SKM-1 (cell line): ENCODE results near the gene TRIM58.

ENCODE experiments used
- DNase-seq: peaks from one replicate; lab custom pipeline; 2025; ENCODE audit not compliant: unreplicated experiment; lab: John Stamatoyannopoulos, UW

The TRIM58 gene, protein sequence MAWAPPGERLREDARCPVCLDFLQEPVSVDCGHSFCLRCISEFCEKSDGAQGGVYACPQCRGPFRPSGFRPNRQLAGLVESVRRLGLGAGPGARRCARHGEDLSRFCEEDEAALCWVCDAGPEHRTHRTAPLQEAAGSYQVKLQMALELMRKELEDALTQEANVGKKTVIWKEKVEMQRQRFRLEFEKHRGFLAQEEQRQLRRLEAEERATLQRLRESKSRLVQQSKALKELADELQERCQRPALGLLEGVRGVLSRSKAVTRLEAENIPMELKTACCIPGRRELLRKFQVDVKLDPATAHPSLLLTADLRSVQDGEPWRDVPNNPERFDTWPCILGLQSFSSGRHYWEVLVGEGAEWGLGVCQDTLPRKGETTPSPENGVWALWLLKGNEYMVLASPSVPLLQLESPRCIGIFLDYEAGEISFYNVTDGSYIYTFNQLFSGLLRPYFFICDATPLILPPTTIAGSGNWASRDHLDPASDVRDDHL

DNA sequence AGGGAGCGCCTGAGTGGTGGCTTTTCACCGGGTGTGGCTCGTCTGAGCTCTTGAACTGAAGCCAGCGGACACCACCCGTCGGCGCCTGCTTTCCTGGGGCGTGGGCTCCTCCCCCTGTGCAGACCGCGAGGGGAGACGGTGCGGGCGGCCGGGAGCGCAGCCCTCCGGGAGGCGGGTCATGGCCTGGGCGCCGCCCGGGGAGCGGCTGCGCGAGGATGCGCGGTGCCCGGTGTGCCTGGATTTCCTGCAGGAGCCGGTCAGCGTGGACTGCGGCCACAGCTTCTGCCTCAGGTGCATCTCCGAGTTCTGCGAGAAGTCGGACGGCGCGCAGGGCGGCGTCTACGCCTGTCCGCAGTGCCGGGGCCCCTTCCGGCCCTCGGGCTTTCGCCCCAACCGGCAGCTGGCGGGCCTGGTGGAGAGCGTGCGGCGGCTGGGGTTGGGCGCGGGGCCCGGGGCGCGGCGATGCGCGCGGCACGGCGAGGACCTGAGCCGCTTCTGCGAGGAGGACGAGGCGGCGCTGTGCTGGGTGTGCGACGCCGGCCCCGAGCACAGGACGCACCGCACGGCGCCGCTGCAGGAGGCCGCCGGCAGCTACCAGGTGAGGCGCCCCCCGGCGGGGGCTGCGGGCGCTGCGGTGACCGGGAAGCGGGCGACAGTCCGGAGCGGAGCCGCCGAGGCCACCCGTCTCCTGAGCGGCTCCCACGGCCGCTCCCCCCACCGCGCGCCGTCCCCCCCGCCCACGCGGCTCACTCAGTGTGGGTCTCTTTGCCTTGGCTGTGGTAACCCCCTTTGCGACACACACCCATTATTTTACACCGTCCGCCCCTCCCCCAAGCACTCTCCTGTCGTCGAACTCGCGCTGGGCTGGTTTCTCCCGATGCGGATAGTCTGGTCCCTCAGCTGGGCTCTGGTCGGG lies at the start of gene TRIM58:
Gene TRIM58, plus strand, starts transcription at position 119 of the 916 bp plus-strand sequence. Its CDS starts 60 bp downstream, at position 179.
- peak; percentile 82 for DNase-seq

DNA sequence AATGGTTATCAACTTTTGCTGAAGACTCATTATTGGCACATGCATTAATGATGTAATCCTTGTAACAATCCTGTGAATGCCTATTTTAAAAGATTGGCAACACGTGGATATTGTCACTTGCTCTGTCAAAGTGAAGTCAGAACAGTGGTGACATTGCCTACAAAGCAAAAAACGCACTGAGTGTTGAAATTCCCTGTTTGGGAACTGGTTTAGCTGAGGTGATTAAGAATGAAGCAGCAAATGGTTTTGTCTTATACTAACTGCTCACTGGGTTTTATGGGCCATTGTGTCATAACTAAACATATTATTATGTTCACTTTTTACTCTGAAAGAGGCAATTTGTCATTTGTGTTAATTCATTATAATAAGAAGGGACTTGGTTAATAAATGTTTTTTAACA lies 44.4 kb upstream of the TRIM58 start:
- DNase-seq: no peak

DNA sequence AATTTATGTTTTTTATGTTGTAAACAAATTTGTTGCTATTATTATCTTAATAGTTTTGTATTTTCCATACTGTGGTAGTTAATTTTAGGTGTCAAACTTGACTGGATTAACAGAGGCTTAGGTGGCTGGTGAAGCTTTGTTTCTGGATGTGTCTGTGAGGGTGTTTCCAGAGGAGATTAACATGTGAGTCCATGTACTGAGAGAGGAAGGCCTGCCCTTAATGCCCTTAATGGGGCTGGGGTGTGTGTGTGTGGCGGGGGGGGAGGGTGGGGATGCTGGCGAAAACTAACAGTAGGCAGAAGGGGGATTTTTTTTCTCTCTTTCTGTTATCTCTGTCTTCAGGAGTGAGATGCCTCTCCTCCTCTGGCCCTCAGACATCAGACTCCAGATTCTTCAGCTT lies 34.9 kb upstream of the TRIM58 start:
- no peak for DNase-seq

DNA sequence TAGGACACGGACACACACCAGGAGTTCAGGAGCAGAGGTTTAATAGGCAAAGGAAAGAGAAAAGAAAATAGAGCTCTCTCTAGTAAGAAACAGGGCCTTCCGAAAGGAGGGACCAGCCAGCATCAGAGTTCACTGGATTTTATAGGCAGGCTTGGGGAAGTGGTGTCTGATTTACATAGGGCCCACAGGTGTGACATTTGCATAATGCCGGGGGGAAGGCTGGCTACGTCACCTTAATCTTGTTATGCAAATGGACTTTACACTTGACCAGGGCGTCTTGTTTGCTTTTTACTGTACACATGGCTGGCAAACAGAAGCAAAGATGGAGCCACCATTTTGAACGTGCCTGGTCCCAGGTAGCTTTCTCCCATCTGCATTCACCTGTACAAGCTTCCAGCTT lies 33.0 kb upstream of the TRIM58 start, which contains the start of gene OR14A16:
Gene OR14A16, minus strand, starts transcription at position 97 of the 400 bp plus-strand sequence. CDS start 8,390 bp downstream, outside the sequence.
- no peak for DNase-seq

DNA sequence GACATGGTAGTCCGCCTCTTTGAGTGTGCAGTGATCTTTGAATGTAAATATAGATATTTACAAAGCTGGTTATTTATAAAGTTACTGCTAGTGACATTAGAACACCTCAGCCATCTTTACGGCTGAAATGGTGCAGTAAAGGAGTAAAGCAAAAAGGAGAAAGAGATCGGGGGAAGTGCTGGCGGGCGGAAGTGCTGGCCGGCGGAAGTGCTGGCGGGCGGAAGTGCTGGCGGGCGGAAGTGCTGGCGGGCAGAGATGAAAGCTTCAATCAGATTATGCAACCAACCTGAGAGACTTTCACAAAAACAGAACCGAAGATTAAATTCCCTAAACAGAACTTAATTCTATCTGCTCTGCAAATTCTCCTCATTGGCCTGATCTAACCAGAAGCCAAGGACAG lies 31.6 kb upstream of the TRIM58 start:
- DNase-seq: no peak

DNA sequence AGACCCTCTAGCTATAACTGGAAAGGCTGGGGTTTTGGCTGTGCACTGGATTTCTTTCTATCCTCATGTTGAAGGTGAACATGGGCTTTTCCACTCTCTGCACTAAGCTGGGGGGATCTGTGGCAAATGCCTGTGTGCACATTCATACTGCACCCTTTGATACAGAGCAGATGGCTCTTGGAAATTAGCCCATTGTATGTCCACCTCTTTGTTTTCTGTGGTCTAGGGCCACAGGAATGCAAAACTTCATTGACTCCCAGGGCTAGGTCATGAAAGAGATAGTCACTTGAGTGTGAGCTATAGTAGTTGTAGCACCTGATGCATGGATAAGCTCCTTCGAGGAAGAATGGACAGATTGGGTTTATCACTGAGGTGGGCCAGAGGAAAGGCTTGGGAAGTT lies 27.3 kb upstream of the TRIM58 start:
- no peak for DNase-seq

DNA sequence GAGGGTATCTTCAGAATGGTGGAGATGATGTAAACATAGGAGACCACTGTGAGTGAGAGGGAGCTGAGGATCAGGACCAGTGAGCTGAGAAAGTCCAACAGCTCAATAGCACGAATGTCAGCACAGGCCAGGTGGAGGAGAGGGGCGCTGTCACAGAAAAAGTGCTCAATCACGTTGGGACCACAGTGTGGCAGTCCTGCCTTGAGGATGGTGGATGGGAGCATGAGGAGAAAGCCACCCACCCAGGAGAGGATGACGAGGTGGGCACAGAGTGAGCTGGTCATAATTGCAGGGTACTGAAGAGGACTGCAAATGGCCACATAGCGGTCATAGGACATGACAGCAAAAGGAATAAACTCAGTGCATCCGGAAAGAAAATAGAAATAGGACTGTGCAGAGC lies 23.4 kb upstream of the TRIM58 start:
- no peak for DNase-seq

DNA sequence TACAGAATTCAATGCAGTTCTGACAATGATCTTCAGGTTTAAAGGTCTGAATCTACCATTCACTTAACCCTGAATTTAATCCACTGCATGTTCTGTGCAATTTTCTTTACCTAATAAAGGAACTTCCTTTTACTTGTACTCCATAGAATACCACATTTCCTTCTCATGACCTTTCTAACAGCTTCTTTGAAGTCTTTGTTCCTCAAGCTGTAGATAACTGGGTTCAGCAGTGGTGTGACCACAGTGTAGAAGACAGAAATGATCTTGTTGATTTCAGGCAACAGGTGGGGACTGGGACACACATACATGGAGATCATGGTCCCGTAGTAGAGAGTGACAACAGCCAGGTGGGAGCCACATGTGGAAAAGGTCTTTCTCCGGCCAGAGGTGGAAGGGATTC lies 16.2 kb upstream of the TRIM58 start:
- DNase-seq: peak; percentile 44

DNA sequence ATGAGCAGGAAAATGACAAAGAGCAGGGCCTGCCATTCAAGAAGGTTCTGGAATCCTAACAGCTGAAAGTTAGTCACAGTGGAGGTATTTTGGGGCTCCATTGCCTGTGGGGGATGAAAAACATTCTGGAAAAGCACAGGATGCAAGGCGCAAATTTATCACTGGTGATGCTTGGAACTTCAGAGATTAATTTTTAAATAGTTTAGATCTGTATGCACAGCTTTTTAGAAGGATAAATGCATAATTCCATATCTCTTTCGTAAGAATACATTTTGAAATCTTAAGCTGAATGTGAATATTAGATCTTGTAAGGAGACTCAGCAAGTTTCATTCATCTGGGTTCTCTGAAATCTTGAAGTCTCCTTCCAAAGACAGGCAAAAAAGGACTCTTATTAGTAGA lies 15.2 kb upstream of the TRIM58 start, which contains the start of gene OR11L1:
Gene OR11L1, minus strand, starts transcription at position 101 of the 400 bp plus-strand sequence. Its CDS starts 0 bp downstream, at position 101.
- no peak for DNase-seq

DNA sequence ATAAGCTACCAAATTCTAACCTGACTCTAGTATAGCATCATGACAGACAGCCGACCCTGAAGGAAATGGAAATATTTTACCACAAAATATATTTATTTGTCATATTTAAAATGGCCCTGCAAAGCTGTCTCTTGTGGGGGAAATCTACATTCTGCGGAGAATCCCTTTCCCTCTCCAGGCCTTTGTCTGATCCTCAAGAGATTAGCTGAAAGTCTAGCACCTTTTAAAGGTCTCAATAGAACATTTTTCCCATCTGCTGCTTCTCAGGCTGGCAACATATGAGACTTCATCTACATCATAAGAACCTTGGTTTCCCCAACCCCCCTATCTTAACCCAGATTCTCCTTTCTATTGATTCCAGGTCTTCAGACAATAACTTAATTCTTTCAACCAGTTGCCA lies 13.6 kb upstream of the TRIM58 start:
- no peak for DNase-seq

DNA sequence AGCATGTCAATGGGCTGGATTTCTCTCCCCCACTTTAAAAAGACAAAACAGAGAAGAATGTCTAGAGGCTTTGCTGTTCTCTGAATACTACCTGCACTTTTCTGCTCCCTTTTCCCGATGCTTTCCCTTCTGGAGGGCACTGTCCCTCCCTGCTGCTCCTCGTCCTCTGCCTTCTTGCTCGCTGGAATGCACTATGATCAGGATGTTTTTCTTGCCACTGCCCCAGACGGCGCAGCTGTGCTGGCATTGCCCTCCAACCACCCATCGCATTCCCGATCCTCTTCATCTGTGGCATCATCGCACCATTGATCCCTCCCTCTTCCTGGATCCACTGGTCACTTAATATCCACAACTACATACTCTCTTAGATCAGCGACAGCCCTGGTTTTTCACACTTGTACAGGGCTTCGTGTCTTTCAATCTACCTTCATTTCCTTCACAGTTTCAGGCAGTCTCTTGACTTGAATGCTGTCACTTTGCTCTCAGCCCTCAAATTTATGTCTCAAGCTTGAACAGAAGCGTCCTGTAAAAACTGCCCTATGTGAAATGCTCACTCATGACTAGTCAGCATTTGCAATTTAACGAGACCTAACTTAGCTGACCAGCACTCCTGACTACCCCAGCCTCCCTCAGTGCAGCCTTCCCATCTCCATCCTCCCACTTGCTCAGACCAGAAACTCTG lies 11.8 kb upstream of the TRIM58 start:
- DNase-seq: no peak

DNA sequence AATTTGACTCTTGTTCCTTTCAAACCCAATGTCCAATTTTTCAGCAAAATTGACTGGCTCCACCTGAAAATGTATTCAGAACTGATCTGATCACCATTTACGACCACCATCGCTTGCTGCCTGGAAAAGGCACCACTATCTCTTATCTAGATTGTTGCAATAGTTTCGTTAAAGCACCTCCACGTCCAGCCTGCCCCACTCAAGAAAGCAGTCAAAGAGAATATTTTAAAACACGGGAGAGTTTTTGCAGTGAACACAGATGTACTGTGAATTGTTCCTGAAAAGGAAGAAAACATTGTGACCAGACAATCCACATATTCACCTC lies 11.3 kb upstream of the TRIM58 start:
- DNase-seq: no peak

DNA sequence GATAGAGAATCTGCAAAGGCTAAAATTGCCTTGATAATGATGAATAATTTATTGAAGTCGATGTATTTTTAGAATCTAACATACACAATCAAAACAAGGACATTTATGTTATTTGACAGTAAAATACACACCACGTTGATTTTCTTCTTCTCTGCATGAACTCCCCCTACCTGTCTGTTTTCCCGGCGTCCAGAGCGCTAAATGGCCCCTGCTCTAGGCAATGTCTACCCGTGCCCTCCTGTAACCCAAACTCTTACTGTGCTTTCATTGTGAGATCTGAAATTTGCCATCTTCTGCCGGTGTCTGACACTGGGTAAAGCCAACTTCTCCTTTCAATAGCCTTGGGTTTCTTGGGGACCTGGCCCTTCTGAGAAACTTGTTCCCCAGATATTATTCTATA lies 8.6 kb upstream of the TRIM58 start:
- DNase-seq: no peak

DNA sequence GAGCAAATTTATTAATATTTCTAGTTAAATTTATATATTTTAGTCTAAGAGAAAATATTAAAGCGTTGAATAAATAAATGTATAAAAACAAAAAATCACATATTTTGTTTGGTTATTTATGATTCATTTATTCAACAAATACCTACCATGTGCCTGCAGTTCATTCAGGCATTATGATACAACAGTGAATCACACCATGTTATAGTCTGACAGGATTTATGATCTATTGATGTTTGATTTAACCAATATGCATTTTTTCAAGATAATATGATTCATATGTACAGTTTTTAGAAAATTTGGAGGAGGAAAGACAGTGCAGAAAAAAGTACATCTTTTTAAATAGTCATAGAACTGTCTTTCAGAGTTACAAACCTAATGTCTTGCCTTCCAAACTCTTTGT lies 7.4 kb upstream of the TRIM58 start:
- no peak for DNase-seq

DNA sequence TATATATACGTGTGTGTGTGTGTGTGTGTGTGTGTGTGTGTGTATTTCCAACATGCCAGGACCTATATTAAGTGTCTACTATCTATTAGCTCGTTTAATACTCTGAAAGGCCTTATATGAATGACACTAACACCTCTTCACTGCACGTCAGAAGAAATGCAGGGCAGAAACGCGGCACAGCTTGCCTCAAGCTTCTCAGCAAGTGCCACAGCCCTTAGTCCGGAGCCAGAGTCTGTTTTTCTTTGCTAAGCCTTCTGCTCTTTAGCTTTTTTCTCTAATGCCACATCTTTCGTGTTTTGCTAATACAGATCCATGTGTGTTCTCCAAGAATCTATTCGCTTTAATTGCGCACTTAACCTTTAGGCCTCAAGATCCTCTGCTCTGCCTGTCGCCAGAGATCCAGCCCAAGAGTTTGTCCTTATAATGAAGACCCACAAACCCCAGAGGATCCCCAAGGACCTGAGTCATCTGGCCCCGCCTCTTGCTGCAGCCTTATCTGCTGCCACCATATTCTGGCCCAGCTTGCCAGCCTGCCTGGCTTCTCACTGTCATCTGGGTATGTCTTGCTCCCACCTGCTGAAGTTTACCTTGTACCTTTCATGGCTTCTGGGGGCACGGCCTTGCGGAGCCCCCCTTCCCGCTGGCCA lies 2.0 kb upstream of the TRIM58 start:
- no peak for DNase-seq

DNA sequence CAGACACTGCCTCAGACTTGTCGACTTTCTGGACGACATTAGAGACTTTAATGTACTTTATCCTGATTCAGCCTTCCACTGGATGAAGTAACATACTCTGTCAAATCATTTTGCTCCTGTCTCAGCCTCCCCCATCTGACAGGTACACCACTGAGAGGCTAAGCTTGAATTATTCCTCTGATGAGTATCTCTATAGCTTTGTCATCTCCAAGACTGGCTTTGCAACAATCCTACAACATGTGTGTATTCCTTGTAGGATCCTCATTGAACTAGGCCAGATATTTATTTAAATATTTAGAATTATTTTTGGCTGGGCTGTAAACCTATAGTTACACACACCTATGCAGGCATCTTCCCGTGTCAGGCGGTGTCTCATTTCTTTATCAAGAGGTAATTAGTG lies 1.1 kb upstream of the TRIM58 start:
- no peak for DNase-seq

DNA sequence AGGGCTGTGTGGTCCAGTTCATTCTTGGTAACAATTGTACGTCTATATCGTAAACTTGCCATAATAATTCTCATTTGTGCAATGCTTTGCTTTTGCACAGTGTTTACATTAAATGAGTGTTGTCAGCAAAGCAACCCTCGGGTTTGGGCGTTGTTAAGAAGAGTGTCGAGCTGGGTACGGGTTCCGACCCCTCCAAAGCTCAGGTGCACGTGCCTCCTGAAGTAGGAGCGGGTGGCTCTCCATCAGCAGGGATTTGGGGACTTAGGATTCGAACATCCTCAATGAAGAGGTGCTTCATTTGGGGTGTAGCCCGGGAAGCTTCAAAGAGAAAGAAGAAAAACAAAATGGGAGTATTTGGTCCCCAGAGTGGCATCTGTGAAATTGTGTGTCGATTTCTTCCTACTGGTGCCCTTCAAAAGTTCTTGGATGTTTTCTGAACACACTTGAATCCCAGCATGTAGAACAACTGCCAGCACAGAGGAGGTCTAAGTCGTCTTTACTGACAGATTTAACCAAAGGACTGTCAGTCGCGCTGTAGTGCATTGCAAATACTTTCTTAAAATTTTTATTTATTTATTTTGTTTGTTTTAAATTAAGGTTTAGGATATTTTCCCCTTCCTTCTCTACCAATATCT lies 1.1 kb downstream of the TRIM58 start:
- DNase-seq: no peak

DNA sequence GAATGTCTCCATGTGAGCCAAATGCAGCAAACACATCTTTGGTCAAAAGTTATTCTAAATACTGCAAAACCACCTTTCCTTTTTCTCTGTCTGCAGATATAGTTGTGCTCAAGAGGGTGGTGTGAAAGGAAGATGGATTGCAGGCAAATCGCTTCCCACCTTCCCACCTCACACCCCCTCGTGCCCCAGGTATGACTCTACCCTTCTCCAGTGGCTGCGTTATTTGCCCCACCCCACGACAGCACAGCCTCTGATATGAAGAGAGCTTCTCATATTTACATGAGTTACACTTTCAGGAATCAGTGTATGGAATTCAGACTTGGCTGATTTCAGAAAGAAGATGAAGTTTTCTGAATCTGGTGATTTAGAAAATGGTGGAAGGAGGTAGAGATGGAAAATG lies 5.8 kb downstream of the TRIM58 start:
- DNase-seq: no peak

DNA sequence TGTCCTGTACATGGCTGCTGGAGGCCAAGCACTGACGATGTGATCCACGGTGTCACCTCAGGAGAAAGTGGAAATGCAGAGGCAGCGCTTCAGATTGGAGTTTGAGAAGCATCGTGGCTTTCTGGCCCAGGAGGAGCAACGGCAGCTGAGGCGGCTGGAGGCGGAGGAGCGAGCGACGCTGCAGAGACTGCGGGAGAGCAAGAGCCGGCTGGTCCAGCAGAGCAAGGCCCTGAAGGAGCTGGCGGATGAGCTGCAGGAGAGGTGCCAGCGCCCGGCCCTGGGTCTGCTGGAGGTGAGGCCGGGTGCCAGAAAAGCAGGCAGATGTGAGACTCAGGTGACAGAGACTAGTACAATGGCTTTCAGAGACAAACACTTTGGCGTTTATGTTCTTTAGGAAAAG lies 7.7 kb downstream of the TRIM58 start:
- DNase-seq: no peak

DNA sequence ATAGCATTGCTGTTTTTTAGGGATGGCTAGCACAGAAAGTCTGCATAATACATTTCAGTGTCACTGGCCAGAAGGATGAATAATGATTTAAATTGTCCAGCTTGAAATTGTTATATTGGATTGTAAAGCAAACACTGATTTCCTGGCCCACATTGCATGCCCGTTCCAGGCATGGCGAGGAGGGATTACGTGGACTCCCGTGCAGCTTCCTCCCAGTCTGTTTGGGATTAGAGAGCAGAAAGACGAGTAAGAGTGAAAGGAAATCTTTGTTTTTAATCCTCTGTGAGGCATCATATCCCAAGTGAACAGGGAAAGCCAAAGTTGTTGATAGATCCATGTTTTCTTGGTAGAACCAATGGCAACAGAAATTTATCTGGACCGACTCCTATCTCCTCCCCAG lies 8.4 kb downstream of the TRIM58 start:
- no peak for DNase-seq
